GM18867 (cell line): Measurements from ENCODE around the gene PARK7.
"Not testable (repeated sequence)": the region's sequence is repeated elsewhere in the genome, so short reads cannot be mapped to it uniquely, and the experiment has no call there.

Experiments
- ATAC-seq: cut with Tn5 transposase; IDR thresholded peaks from one replicate; pipeline ENCODE4 v1.9.1; 2021; ENCODE audit warnings: mild to moderate bottlenecking, moderate library complexity; ENCODE audit not compliant: unreplicated experiment

PARK7 gene

DNA sequence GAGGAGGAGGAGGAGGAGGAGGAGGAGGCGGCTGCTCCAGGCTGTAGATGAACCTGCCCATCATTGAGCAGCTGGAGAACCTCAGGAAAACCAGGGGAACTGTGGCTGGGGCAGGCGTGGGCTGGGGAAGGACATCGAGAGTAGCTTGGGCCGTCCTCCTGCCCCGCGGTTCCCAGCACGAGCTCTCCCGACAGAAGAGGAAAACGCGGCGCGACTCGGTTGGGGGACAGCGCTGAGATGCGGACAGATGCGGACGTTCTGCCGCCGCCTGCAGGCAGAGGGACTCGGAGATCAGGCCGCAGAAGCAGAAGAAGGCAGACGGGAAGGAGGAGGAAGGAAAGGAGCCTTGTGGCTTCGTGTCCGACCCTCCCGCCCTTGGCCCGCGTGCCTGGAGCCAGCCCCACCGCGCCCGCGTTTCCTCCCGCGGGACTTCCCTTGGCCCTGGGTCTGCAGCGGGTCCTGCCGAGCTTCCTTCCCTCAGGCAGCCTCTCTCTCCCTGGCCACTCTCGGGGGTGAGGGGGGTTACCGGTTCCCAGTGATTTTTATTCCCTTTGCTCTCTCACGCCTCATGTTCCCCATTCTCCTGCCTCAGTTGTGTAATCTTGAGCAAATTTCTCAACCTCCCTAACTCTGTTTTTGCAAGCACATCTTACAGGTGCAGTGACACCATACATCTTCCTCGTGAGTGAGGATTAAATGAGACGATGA, 19.1 kb upstream of the PARK7 start:
- no peak for ATAC-seq

DNA sequence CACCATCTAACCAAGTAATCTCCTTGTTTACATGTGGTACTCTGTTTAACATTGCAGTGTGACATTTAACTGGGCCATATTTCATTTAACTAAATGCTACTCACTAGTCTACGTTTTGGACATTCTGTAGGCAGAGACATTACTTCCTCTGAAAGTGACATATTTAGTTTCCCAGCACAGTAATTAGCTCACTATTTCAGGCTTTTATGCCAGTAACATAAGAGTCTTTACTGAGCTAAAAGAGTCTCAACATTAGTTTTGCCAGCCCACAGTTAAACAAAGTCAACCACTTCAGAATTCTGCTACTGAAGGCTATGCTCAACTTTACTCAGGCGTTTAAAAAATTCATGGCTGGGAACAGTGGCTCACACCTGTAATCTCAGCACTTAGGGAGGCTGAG, 18.3 kb upstream of the PARK7 start:
- ATAC-seq = no peak

DNA sequence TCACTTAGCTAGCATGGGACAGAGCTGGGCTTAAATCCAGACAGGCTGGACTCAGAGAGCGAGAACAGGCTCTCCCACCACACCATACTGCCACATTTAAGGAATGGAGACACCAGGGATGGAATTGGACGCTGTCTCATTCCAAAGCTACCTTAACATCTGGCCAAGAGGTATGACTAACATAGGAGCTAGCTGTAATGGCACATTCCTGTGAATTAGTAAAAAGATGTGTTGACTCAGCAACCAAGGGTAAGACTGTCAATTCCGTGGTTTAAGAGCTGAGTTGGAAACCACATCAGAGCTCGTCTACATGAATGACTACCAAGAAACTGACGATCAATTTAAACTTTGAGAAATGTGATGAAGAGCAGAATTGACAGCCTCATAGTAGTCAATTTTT, 12.6 kb upstream of the PARK7 start:
- no peak for ATAC-seq

DNA sequence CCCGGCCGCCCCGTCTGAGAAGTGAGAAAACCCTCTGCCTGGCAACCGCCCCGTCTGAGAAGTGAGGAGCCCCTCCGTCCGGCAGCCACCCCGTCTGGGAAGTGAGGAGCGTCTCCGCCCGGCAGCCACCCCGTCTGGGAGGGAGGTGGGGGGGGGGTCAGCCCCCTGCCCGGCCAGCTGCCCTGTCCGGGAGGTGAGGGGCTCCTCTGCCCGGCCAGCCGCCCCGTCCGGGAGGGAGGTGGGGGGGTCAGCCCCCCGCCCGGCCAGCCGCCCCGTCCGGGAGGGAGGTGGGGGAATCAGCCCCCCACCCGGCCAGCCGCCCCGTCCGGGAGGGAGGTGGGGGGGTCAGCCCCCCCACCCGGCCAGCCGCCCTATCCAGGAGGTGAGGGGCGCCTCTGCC, 8.7 kb upstream of the PARK7 start:
- ATAC-seq = not testable (repeated sequence)

DNA sequence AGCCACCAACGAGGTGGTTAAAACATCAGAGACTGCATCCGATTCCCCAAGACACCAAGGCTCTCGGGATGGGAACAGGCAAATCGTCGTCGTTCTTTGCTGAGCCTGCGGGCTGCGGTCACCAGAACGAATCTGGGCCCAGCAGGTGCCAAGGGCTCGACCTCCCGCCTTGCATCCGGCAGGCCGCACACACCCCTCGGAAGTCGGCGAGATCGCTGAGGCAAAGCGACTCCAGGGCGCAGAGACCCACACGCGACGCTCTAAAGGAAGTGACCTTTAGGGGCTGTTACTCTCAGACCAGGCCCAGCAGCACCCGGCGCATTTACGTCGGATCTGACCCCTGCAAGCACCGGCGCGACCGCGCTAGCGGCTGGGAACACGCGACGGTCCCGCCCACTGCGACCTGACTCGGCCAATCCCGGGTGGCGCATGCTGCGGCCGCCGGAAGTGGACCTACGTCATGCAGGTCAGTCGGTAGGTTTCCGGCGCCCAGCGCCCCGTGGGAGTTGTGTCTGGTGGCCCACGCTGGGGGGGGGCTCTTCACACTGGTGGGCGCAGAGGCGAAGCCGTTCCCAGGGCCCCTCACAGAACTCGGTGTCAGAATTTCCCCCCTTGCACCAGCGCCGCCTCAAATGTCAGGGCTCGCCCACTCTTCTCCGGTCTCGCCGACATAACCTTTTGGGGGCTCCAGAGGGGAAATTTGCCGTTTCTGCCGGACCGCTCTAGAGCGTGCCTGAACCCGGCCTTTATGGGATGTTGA, 7.5 kb upstream of the PARK7 start:
- ATAC-seq = peak; percentile 95

DNA sequence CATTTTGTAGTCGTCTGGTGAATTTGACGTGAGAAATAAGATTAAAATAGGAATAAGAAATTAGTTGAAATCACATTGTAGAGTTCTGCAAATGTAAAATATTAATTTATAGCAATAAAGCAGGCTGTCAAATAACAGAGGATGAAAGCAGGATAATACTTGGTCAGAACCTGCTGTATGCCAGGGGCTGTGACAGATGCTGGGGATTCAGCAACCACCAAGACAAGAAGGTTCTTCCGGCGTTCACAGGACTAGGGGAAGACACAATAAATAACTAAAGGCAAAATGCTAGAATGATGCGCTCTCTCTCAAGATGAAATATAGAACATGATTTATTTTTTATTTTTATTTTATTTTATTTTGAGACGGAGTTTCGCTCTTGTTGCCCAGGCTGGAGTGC, 6.8 kb upstream of the PARK7 start:
- no peak for ATAC-seq

DNA sequence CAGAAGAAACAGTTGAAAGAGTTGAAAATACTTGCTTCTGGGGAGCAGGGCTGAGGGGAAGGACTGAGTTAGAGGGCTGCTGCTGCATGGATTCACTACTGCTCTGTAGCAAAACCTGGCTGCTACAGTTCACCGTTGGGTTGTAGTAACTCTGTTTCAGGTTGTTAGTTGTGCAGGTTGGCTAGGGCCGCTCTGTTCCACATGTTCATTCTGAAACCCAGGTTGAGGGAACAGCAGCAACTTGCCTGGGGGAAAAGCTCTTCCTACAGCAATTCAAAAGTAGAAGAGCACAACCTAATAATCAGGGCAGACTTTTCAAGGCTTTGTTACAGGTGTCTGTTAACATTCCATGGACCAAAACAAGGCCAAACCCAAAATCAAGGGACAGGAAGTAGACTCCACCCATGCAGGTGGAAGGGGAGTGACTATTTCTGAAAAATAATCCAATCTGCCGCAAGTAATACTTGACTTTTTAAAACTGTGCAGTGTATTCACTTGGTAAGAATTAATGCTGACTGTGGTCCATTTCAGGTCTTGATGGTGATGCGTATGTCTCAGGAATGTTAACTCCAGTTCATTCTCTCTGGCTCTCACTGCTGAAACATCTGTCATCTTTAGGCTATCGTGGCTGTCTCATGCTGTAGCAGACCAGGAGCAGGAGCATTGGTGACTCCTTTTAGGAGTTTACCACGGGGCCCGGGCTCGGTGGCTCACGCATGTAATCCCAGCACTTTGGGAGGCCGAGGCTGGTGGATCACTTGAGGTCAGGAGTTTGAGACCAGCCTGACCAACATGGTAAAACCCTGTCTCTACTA, 5.1 kb upstream of the PARK7 start:
- ATAC-seq = no peak

DNA sequence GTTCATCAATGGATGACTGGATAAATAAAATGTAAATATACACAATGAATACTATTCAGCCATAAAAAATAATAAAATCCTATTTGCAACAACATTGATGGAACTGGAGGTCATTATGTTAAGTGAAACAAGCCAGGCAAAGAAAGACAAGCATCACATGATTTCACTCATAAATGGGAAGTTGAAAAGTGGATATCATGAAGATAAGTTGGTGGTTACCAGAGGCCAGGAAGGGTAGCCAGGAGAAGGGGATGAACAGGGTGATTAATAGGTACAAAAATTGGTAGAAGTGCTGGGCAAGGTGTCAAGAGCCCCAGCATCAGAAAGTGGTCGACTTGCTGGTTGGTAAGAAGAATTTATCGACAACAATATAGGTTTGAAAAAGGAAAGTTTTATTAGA, 1.3 kb upstream of the PARK7 start:
- no peak for ATAC-seq

DNA sequence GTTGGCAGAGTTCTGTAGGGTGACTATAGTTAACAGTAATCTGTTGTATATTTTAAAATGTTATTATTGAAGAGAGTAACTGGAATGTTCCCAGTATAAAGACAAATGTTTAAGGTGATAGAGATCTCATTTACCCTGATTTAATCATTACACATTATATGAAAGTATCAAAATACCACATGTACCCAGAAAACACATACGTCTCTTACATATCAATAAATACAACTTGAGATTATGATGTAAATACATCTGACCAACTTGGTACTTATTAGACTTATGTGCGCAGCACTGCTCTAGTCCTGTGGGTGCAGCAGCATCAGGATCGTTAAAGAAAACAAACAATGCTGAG, 670 bp upstream of the PARK7 start:
- no peak for ATAC-seq

DNA sequence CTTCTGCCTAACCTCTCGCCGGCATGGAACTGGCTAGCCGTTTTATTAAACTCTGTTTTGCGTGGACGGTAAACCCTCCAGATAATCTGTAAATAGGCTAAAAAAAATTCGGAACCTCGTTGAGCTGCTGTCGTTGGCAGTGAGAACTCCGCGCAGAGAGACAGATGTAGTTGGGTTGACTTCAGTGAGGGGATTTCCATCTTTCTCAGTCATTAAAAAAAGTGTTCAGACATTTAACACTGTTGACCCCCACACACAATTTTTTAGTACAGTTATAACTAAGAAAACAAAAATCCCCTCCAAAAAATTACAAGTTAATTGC, 464 bp downstream of the PARK7 start:
- ATAC-seq = peak; percentile 5

DNA sequence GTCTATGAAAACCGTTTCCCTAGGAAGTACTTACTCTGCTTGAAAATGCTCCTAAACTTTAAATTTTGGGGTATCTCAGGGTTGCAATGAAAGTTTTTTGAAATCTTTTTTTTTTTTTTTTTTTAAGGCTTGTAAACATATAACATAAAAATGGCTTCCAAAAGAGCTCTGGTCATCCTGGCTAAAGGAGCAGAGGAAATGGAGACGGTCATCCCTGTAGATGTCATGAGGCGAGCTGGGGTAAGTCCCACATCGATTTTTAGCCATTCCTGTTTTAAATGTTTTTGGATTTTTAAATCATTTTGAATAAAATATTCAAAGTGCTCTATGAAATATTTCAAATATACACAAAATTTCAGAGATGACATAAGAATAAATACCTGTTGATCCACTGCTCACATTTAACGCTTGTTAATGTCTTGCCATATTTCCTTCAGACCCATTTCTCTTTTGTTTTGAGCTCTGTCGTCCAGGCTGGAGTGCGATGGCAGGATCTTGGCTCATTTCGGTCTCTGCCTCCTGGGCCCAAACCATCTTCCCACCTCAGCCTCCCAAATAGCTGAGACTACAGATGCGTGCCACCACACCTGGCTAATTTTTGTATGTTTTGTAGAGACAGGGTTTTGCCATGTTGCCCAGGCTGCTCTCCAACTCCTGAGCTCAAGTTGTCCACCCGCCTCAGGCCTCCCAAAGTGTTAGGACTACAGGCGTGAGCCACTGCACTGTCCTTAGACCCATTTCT, 1.3 kb downstream of the PARK7 start:
- no peak for ATAC-seq

DNA sequence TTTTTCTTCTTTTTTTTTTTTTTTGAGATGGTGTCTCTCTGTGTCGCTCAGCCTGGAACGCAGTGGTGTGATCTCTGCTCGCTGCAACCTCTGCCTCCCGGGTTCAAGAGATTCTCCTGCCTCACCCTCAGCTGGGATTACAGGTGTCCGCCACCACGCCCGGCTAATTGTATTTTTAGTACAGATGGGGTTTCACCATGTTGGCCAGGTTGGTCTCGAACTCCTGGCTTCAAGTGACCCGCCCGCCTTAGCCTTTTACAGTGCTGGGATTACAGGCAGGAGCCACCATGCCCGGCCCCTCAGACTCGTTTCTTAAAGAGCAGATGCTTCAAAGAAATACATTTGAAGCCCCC, 1.8 kb downstream of the PARK7 start:
- not testable (repeated sequence) for ATAC-seq

DNA sequence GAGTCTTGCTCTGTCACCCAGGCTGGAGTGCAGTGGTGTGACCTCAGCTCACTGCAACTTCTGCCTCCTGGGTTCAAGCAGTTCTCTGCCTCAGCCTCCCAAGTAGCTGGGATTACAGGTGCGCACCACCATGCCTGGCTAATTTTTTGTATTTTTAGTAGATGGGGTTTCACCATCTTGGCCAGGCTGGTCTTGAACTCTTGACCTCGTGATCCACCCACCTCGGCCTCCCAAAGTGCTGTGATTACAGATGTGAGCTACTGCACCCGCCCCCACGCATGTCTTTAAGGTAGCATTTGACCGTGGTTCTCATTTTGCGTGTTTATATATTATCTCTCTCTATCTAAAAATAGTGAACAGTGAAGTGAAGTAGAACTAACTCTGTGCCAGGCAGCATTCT, 2.3 kb downstream of the PARK7 start:
- ATAC-seq = not testable (repeated sequence)

DNA sequence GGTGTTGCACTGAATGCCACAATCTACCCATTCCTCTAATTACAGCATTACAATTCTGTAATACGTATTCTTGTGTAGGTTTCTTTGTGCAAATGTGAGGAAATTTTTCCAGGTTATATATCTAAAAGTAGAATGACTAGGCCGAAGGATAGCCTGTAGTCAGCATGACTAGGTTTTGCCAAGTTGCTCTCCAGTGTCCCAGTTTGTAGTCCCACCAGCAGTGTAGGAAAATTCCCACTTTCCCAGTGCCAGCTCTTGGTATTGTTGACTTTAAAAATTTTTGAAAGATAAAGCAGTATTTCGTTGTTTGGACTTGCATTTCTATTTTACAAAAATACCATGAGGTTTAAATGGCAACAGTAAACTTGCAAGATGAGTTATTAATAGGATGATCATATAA, 3.0 kb downstream of the PARK7 start:
- no peak for ATAC-seq

DNA sequence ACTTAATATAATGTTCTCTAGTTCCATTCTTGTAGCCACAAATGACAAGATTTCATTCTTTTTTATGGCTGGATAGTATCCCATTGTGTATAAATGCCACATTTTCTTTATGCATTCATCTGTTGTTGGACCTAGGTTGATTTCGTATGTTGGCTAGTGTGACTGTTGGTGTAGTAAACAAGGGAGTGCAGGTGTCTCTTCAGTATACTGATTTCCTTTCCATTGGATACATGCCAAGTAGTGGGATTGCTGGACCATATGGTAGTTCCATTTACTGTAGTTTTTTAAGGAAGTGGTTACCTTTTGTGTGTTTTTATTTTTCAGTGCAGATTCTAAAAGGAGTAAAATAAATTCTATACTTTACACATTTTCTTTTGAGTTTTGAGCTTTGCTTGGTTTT, 5.7 kb downstream of the PARK7 start:
- no peak for ATAC-seq

DNA sequence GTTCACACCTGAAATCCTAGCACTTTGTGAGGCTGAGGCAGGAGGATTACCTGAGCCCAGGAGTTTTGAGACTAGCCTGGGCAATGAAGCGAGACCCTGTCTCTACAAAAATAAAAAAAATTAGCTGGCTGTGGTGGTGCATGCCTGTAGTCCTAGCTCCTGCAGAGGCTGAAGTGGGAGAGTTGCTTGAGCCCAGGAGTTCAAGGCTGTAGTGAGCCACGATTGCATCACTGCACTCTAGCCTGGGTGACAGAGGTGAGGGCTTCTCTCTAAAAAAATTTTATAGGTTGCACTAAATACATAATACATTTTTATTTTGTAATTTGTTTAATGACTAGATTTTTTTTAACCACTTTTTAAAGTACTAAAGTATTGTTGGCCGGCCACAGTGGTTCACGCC, 6.1 kb downstream of the PARK7 start:
- no peak for ATAC-seq

DNA sequence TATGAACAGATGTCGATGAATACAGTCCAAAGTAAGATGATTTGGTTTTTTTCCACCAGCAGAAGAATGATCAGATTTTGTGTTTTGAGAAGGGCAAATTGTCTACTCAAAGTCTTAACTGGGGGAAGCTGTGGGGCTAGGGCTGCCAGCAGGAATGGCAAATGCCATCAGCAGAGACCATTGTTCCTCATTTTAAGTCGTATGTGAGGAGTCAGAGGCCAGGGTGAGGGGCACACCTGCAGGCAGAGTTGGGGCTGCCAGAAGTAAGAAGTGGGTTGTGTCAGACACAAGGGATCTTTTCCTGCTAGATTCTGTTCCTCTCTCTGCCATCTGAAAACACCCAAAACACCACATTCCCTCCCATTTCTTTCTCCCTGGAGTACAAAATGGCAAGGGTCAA, 8.7 kb downstream of the PARK7 start:
- no peak for ATAC-seq

DNA sequence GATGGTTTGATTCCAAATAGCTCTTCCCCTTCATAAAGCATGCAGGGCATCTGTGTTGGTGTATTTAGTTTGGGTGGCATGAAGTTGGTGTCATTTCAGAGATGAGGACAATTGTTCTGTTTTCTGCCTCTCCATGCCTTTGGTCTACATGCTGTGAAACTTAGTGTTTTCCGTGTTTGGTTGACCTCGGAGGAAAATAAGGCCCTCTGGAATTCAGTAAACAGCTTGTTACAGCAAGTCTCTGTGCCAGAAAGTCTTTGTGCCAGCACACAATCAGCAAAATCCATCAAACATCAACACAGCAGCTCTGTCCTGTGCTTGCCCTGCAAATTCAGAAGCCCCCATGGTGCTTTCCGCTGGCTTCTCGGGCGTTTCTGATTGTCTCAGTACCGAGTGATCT, 9.5 kb downstream of the PARK7 start:
- ATAC-seq = no peak

DNA sequence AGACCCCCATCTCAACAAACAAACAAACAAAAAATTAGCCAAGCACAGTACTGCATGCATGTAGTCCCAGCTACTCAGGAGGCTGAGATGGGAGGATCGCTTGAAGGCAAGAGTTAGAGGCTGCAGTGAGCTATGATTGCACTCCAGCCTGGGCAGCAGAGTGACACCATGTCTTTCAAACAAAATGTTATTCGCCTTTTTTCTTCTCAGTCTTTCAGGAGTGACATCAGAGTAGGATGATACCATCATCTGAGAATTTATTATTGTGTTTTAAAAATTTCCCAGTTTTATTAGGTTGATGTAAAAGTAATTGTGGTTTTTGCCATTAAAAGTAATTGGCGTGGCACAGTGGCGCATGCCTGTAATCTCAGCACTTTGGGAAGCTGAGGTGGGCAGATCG, 10.8 kb downstream of the PARK7 start:
- ATAC-seq = no peak

DNA sequence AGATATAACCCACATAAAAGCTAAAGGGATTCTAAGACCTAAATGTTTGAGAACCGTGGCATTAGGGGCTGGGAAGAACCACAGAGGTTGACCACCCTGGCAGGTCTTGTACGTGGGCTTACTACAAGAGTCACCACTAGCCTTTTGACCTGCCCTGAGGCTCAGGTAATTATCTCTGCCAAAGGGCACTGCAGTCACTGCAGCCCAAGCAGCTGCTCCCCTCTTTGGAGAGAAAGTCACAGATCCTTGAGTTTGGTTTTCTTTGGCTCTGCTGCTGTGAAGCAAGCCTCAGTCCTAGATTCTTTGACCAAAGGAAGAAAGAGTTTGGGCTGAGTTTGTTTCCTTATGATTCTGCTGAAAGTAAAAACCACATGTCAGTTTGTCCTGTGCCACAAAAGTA, 11.6 kb downstream of the PARK7 start:
- no peak for ATAC-seq

DNA sequence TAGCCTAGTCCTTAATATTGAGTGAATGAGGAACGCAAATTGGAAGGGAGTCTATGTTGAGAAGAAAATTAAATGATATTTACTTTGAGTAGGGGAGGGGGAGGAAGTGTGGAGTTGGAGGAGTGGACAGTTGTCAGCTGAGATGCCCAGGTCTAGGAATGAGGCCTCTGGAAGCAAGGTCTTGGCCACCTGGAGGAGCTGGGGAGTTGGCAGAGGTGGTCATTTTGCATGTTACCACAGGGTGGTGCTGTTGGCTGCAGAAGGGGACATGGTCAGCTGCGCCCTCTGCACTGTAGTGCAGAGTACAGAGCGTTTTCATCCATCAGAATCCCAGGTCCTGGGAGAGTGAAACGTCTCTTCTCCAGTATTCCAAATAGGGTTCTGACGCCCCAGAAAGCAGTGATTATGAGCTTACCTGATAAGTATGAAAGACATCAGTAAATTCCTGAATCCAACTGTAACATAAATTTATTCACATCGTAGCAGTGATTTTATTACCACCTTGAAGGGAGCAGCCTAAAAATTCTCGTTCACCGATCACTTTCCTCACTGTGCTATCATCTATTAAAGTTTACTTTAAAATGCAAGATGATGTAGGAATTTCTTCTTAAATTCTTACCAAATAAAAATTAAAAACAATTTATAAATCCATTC, 13.8 kb downstream of the PARK7 start:
- ATAC-seq = no peak
